ENCODE measurements around the gene FBH1.

The FBH1 gene

GRCh38 chr10:5948208-5948585 lies 58.2 kb downstream of the FBH1 start:
- no peak for DNase-seq
- Mint-ChIP-seq H3K9me3 (no peaks in the 10 kb centered on the region), H3K27me3 (ENCODE audit: low read depth, poor library complexity) (peaks cover 35% of the 10 kb centered on the region), H3K36me3 (ENCODE audit: low read depth) (no peaks in the 10 kb centered on the region), H3K4me3 (no peak overlapping the region), H3K27ac (no peak overlapping the region), H3K4me1 (peaks cover 33% of the 10 kb centered on the region)
- no peak for TF ChIP-seq CTCF (IDR thresholded peaks at IDR 0.05)

GRCh38 chr10:5949009-5949759 lies 59.1 kb downstream of the FBH1 start:
- DNase-seq, result peak; percentile 56
- Mint-ChIP-seq H3K4me3 (no peak overlapping the region), H3K27ac (no peak overlapping the region), H3K9me3 (no peaks in the 10 kb centered on the region), H3K36me3 (ENCODE audit: low read depth) (no peaks in the 10 kb centered on the region), H3K27me3 (ENCODE audit: low read depth, poor library complexity) (peaks cover 28% of the 10 kb centered on the region), H3K4me1 (peaks cover 27% of the 10 kb centered on the region)
- TF ChIP-seq CTCF (IDR thresholded peaks at IDR 0.05), result peak; percentile 21

- no peak overlapping the region for H3K4me3 Mint-ChIP-seq
- DNase-seq, result no peak
- no peaks in the 10 kb centered on the region for H3K36me3 Mint-ChIP-seq (ENCODE audit: low read depth)
- H3K9me3 Mint-ChIP-seq, result no peaks in the 10 kb centered on the region
- H3K4me1 Mint-ChIP-seq, result peaks cover 9% of the 10 kb centered on the region
- no peak overlapping the region for H3K27ac Mint-ChIP-seq
- H3K27me3 Mint-ChIP-seq (ENCODE audit: low read depth, poor library complexity), result peaks cover 27% of the 10 kb centered on the region
- no peak for TF ChIP-seq CTCF (IDR thresholded peaks at IDR 0.05)
These were observed 61.2 kb downstream of the FBH1 start for GRCh38 chr10:5951167-5951711.

GRCh38 chr10:5951721-5952407 lies 61.8 kb downstream of the FBH1 start:
- Mint-ChIP-seq H3K36me3 (ENCODE audit: low read depth) (no peaks in the 10 kb centered on the region), H3K9me3 (no peaks in the 10 kb centered on the region), H3K4me3 (no peak overlapping the region), H3K27me3 (ENCODE audit: low read depth, poor library complexity) (peaks cover 26% of the 10 kb centered on the region), H3K27ac (no peak overlapping the region), H3K4me1 (peaks cover 8% of the 10 kb centered on the region)
- DNase-seq, result no peak
- no peak for TF ChIP-seq CTCF (IDR thresholded peaks at IDR 0.05)

- DNase-seq, result no peak
- Mint-ChIP-seq H3K27me3 (ENCODE audit: low read depth, poor library complexity) (peaks cover 18% of the 10 kb centered on the region), H3K4me1 (peaks cover 8% of the 10 kb centered on the region), H3K9me3 (no peaks in the 10 kb centered on the region), H3K36me3 (ENCODE audit: low read depth) (no peaks in the 10 kb centered on the region), H3K27ac (peak overlapping the region; percentile 73), H3K4me3 (no peak overlapping the region)
- no peak for TF ChIP-seq CTCF (IDR thresholded peaks at IDR 0.05)
These were observed 62.8 kb downstream of the FBH1 start for GRCh38 chr10:5952731-5953385.
